ENCODE data around the gene REV3L.

DNA sequence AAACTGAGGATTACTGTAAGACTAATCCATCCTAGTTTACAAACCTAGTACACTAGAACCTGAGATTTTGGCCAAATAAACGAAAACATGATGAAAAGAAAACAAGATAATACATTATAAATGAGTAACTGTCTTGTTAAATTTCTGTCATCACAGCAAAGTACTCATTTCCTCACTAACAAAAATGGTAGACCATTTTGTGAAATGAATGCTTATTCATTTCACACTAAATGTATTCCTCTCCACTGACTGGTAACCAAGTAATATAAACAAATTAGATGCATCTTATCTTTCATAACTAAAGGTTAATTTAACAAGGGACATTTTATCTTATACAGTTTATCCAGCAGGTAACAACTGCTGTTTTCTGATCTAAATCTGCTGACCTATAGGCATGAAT, 143.7 kb downstream of the REV3L start:
- TF ChIP-seq POLR2AphosphoS5 (IDR thresholded peaks at IDR 0.05; ENCODE audit: low read depth, low read length) (no peak), POLR2A (IDR thresholded peaks at IDR 0.05; ENCODE audit: low read depth, low read length) (no peak)
